GM21717 (cell line): Measurements from ENCODE around the gene ATG12.
"Not testable (repeated sequence)": the region's sequence is repeated elsewhere in the genome, so short reads cannot be mapped to it uniquely, and the experiment has no call there.

ENCODE experiments used
- ATAC-seq: cut with Tn5 transposase; IDR thresholded peaks from one replicate; pipeline ENCODE4 v1.9.1; 2021; ENCODE audit warnings: mild to moderate bottlenecking, moderate library complexity; ENCODE audit not compliant: unreplicated experiment

Gene ATG12

DNA sequence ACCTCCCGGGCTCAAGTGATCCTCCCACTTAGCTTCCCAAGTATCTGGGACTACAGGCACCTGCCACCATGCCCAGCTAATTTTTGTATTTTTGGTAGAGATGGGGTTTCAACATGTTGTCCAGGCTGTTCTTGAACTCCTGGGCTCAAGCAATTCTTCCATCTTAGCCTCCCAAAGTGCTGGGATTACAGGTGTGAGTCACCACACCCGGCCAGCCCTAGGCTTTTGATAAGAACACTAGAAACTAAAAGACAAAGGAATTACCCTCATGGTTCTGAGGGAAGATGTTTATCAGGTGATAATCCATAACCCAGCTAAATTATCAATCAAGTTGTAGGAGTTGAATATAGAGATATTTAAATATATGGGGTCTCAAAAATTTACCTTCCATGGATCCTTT, 33.3 kb downstream of the ATG12 start:
- ATAC-seq: not testable (repeated sequence)

GRCh38 chr5:115807654-115808052, 33.7 kb downstream of the ATG12 start:
- no peak for ATAC-seq

DNA sequence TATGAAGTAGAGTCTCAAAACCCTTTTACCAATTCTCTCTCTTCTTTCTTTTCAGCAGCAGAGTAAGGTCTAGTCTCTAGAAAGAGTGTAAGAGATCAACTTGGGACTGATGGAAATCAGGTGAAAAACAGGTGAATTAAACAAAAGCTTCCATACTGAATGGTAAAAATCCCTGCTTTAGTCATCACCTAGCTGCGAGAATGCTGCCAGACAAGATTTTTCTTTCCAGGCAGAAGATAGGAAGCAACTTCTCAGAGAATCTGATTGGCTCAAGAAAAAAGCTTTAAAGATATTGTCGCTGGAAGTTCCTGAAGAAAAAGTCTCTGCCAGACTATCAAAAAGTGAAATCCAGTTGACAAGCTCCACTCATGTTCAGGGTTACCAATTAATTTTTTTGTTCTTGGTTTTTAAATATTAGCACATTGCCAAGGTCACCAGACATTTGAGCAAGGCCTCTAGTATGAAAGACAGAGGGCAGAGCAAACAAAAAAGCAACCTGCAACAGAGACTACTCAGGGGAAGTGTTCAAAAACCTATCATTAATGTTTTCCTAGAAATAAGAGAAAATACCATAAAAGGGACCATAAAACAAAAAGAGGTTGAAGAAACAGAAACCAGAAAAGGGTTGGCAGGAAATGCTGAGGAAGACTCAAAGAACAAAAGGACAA, 34.2 kb downstream of the ATG12 start:
- no peak for ATAC-seq

DNA sequence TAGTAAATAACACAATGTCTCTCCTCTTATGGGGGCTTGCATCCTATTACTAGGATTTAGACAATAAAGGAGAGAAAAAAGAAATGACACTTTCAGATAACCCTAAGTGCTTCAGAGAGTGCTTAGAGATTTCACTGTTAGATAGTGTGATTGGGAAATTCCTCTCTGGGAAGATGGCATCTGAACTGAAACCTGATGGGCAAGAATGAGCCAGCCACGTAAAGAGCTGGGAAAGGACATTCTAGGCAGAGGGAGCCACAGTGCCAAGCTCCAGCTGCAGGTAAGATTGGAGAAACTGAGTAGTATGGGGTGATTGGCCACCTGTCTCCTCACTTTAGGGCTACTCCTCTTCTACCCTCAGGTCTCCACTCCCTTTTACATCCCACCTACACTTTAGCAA, 39.4 kb downstream of the ATG12 start:
- ATAC-seq: no peak

GRCh38 chr5:115801152-115801551, 40.2 kb downstream of the ATG12 start:
- no peak for ATAC-seq

DNA sequence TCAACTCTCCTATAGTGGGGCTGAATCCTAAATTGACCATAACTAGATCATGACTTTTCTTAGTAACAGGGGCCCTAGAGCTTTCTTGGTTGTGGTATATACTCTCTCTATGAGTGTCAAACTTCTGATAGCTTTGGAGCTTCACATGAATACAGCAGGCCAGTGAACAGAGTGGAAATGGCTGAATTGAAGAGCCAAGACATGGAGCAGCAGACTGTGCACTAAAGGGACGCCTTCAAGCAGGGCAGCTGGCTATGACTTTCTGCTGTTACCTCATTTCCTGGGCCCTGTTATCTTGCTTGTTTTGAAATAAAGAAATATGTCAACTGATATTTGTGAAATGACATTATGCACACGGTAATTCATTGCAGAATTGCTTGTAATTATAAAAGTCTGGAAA, 41.3 kb downstream of the ATG12 start:
- ATAC-seq: no peak

DNA sequence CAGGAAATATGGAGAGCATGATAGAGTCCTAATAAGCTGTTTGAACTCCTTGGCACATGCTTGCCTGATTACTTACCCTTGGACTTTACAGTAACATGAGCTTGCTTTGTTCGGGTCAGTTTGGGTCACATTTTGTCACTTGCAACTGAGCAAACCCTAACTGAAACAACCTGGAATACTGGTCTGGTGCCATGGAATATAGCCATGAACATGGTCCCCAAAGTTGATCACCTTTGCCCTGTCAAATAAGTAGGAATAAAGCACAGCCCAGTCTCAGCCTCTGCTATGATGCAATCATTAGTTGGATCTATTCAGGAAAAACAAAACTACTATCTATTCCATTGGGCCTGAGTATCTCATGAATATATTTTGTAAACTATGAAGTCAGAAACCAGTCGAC, 43.1 kb downstream of the ATG12 start:
- ATAC-seq: no peak

DNA sequence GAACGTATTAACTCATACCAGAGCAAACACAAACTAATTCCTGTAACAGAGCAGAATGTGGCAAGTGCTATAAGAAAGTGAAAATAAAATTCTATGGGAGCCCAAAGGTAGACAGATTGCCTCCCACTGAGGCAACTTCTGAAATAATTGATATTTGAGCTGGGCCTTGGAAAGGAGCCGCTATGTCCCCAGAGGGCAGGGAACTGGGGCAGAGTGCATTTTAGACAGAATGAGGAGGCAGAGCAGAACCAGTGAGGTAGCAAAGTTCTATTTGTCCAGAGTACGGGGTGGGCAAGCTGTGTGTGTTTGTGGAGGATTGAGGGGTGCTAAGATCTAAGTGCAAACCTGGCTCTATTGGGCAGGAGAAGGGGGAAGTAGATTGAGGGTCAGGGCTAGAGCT, 44.7 kb downstream of the ATG12 start:
- no peak for ATAC-seq

DNA sequence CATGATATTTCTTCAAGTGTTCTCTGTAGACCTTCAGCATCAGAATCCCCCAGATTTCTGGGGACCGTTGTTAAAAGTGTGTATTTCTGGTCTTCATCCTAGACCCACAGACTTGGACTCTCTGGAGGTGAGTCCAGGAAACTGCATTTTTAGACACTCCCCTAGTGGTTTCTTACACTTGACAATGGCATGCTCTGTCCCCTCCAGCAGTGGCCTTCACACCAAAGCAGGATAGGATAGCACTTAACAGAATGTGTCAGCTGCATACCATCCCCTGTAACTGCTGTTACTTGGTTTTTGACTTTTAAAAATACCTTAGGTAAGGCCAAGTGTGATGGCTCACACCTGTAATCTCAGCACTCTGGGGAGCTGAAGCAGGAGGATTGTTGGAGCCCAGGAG, 45.7 kb downstream of the ATG12 start:
- ATAC-seq: no peak

- ATAC-seq: no peak
These were observed 52.9 kb downstream of the ATG12 start for GRCh38 chr5:115788440-115788839.

DNA sequence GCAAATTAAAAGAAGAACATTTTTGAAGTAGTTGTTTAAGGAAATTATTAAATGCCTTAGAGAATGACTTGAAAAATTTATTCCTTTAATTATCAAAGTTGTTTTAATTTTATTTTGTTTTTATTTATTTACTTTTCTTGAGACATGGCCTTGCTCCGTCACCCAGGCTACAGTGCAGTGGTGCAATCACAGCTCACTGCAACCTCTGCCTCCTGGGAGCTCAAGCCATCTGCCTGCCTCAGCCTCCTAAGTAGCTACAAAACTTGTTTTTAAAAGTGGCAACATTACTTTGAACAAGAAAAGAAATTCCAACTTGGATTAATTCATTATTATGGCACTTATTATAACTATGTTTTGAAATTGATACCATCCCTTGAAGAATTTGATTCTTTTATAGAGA, 53.9 kb downstream of the ATG12 start:
- ATAC-seq: no peak

DNA sequence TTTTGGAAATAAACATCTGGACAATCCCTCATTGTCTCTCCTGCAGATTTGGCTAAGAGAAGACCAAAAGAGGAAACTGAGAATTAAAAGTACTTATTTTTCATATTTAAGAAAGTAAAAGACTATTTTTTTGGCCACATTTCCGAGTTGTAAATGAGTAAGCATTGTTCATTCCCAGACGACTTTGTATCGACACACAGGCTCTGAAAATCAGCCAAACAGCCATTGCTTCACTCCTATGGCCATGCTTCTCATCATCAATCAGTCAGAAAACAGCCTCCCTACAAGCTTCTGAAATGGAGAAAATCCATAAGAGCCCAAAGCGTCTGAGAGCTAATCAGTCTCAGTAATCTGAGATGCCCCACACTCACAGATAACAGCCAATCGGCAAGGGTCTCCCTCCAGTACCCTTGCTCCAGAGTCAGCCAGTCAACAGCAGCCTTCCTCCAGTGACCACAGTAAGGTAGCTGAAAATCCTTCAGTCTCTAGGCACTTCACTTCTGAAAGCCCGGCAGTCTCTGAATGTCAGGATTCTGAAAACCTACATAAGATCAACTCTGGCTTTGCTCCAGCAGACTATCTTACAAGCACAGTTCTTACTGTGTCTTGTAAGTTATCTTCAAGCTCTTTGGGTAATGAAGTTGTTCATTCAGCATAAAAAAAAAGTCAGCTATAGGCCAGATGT, 55.8 kb downstream of the ATG12 start:
- ATAC-seq: no peak

DNA sequence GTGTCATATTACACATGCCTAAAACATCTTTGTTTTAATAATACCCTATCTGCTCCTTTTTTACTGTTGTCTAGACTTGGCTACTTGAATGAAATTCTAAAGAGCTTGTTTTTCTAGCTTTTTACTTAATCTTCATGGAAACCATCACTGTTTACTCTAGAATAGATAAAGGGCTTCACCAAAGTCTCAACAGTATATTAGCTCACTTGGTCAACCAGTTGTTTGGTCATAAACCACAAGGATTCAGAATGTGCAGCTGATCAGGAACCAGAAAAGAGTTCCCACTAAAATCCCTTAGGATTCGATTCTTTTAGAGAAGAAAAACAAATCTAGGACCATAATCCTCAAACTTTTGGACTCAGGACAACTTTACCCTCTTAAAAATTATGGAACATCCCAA, 62.9 kb downstream of the ATG12 start:
- ATAC-seq: no peak
